Esophagus muscularis mucosa (tissue), 4 donors: ENCODE measurements around the gene NR3C2. TPM values are rescaled to one million over a fixed set of nuclear protein-coding genes. Genes with fewer than 3 reads are reported as not detected.

Experiments used
- DNase-seq: peaks from one replicate; pipeline ENCODE4 v3.0.0-alpha.2; 2017; ENCODE audit errors: extremely low spot score
- H3K27ac ChIP-seq, 4 donors: fragments of 200-600 bp; sonication (generic); replicated peaks in 1 of 4; 1 replicate in 3 of 4; 2 replicates in 1 of 4; pipeline ENCODE4 v1.5.1; 2016 to 2019; ENCODE audit warnings: mild to moderate bottlenecking in 1 of 4
- H3K27me3 ChIP-seq, 4 donors: fragments of 200-600 bp; sonication (generic); one replicate each; pipeline versions ENCODE4 v1.5.1 to v1.6.0; 2016 to 2019
- H3K36me3 ChIP-seq, 4 donors: fragments of 200-600 bp; sonication (generic); one replicate each; pipeline ENCODE4 v1.5.1; 2016 to 2019
- H3K4me1 ChIP-seq, 4 donors: fragments of 200-600 bp; sonication (generic); one replicate each; pipeline ENCODE4 v1.5.1; 2016 to 2019
- H3K4me3 ChIP-seq, 4 donors: fragments of 200-600 bp; sonication (generic); 1 replicate in 2 of 4; 2 replicates in 2 of 4; pipeline ENCODE4 v1.5.1; 2016 to 2019; ENCODE audit warnings: mild to moderate bottlenecking in 4 of 4, moderate library complexity in 1 of 4
- H3K9me3 ChIP-seq, 4 donors: fragments of 200-600 bp; sonication (generic); 1 replicate in 3 of 4; 2 replicates in 1 of 4; pipeline ENCODE4 v1.5.1; 2016 to 2019
- EP300 ChIP-seq: sonication (generic); formaldehyde crosslinking; IDR thresholded peaks from one replicate; pipeline ENCODE4 v1.6.1; 2017; ENCODE audit warnings: antibody characterized with exemption
- POLR2A ChIP-seq: fragments of 450-650 bp; IDR thresholded peaks from one replicate; pipeline ENCODE4 v1.6.1; 2017; ENCODE audit warnings: antibody characterized with exemption, moderate library complexity, mild to moderate bottlenecking, low read depth
- POLR2AphosphoS5 ChIP-seq, 2 donors: sonication (generic); formaldehyde crosslinking; IDR thresholded peaks; one replicate each; pipeline ENCODE4 v1.6.1; 2017; ENCODE audit warnings: antibody characterized with exemption in 2 of 2
- WGBS: methylation state at CpG from one replicate; pipeline ENCODE4 v1.1.5; 2018; 5-methylcytosine and 5-hydroxymethylcytosine counted together
- intact Hi-C: fragments of 100-400 bp; cut with DNase I; formaldehyde crosslinking; loops from one replicate; pipeline ENCODE4 v1.15.1; 2023
- total RNA-seq, 4 donors: library from RNA; depleted of rRNA; stranded (reverse); fragments of >200 nt; gene quantifications; one replicate each; pipeline versions ENCODE4 v1.1.0 to v1.2.1, GENCODE V29; 2016
- TF ChIP-seq, protein P1 (sequence below), 3 experiments: fragments of 200-600 bp in 2 of 3; fragments of 450-650 bp in 1 of 3; sonication (generic) in 2 of 3; IDR thresholded peaks; one replicate each; pipeline ENCODE4 v1.5.1; 2017 to 2019; ENCODE audit warnings: antibody characterized with exemption in 3 of 3, mild to moderate bottlenecking in 2 of 3, moderate library complexity in 1 of 3

NR3C2 gene
- total RNA-seq, 4 donors from 2014 or later: 10.0 to 14.6 (median 12.1) TPM

DNA sequence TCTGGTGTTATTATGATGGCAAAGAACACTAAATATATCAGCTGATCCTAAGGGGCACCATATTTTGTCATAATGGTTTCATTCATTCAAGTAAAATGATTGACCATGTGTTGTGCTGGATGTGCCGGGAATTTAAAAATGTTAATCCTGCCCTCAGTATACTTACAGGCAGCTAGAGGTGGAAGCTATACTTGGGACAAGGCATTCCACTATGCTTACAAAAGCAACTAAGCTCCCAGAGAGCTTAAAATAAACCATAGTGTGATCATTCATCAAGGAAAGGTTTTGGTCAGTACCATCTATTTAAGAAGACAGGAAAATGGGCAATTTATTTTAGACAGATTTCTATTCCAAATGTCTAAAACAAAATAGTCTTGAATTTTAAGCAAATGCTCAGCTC is 46.4 kb downstream of the NR3C2 start:
- H3K9me3 ChIP-seq: no peaks in the 10 kb centered on the region
- no peak overlapping the region for H3K4me3 ChIP-seq
- H3K36me3 ChIP-seq: no peaks in the 10 kb centered on the region
- intact Hi-C loops: no loop called here
- TF ChIP-seq POLR2AphosphoS5 (IDR thresholded peaks at IDR 0.05): no peak
- TF ChIP-seq, protein P1, sequence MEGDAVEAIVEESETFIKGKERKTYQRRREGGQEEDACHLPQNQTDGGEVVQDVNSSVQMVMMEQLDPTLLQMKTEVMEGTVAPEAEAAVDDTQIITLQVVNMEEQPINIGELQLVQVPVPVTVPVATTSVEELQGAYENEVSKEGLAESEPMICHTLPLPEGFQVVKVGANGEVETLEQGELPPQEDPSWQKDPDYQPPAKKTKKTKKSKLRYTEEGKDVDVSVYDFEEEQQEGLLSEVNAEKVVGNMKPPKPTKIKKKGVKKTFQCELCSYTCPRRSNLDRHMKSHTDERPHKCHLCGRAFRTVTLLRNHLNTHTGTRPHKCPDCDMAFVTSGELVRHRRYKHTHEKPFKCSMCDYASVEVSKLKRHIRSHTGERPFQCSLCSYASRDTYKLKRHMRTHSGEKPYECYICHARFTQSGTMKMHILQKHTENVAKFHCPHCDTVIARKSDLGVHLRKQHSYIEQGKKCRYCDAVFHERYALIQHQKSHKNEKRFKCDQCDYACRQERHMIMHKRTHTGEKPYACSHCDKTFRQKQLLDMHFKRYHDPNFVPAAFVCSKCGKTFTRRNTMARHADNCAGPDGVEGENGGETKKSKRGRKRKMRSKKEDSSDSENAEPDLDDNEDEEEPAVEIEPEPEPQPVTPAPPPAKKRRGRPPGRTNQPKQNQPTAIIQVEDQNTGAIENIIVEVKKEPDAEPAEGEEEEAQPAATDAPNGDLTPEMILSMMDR (IDR thresholded peaks at IDR 0.05): no peak
- no peak for TF ChIP-seq EP300
- no peak for TF ChIP-seq POLR2A
- DNase-seq: no peak
- no peaks in the 10 kb centered on the region for H3K27me3 ChIP-seq
- H3K27ac ChIP-seq: no peak overlapping the region
- WGBS: 86% methylated on average over 1 of the region's 1 CpG
- peaks cover 10 to 27% (median 18%) of the 10 kb centered on the region in 4 donors for H3K4me1 ChIP-seq

DNA sequence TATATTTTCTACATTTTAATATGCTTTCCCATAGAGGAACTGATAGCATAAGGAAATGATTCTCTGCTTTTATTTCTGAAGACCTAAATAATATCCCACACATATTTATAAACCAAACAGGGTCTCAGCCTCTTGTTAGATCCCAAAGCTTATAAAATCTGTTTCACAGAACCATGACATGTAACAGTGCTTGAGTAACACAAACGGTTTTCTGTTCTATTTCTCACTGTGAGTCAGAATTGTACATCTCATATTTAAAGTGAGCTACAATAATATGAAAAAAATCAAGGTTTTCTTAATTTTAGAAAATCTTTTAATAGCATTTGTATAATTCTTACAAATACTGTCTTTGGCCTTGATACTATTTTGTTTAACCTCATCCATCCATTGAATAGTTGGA is 51.2 kb downstream of the NR3C2 start:
- Histone ChIP-seq H3K27me3 (no peaks in the 10 kb centered on the region), H3K4me3 (no peak overlapping the region), H3K4me1 (peaks cover 0 to 6% (median 4%) of the 10 kb centered on the region in 4 donors), H3K27ac (no peak overlapping the region), H3K36me3 (no peaks in the 10 kb centered on the region), H3K9me3 (no peaks in the 10 kb centered on the region)
- no peak for TF ChIP-seq POLR2A
- TF ChIP-seq, protein P1 (IDR thresholded peaks at IDR 0.05): no peak
- no peak for TF ChIP-seq EP300
- no peak for TF ChIP-seq POLR2AphosphoS5 (IDR thresholded peaks at IDR 0.05)
- intact Hi-C loops: no loop called here
- no peak for DNase-seq
- 53% methylated on average over 1 of the region's 1 CpG for WGBS

DNA sequence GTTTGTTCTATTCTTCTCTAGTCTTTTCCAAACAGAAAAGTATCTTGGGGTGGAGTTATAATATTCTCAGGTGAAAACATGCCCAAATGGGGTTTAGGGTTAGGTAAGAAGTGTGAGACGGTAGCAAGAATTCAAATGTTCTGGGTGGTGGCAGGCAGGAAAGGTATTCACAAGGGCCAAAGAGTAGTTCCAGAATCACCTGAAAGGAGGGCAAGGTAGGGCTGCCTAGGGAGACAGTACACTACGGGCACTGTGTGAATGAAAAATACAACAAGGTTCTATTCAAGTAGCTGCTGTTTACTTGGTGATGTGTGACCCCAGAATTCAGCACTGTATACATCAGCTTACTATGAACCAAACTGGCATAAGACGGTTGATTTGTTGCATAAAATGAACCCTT is 51.9 kb downstream of the NR3C2 start:
- TF ChIP-seq EP300: no peak
- TF ChIP-seq, protein P1 (IDR thresholded peaks at IDR 0.05): no peak
- TF ChIP-seq POLR2AphosphoS5 (IDR thresholded peaks at IDR 0.05): no peak
- Histone ChIP-seq H3K9me3 (no peaks in the 10 kb centered on the region), H3K4me1 (peaks cover 0 to 6% (median 2%) of the 10 kb centered on the region in 4 donors), H3K36me3 (no peaks in the 10 kb centered on the region), H3K4me3 (no peak overlapping the region), H3K27ac (no peak overlapping the region), H3K27me3 (no peaks in the 10 kb centered on the region)
- DNase-seq: no peak
- WGBS: 96% methylated on average over 3 of the region's 3 CpGs
- intact Hi-C loops: no loop called here

DNA sequence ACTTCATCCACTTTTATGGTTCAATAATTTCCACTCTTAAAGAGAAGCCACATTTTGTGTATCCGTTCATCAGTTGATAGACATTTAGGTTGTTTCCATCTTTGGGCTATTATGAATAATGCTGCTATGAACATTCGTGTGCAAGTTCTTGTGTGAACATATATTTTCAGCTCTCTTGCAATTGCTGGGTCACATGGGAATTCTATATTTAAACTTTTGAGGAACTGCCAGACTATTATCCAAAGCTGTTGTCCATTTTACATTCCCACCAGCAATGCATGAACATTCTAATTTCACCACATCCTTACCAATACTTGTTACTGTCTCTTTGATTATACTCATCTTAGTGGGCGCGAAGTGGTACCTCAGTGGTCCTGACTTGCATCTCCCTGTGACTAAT is 61.9 kb downstream of the NR3C2 start:
- WGBS: 86% methylated on average over 4 of the region's 4 CpGs
- Histone ChIP-seq H3K9me3 (no peaks in the 10 kb centered on the region), H3K27me3 (no peaks in the 10 kb centered on the region), H3K4me3 (no peak overlapping the region), H3K4me1 (peaks cover 3 to 12% (median 8%) of the 10 kb centered on the region in 4 donors), H3K27ac (no peak overlapping the region), H3K36me3 (no peaks in the 10 kb centered on the region)
- TF ChIP-seq POLR2AphosphoS5 (IDR thresholded peaks at IDR 0.05): no peak
- TF ChIP-seq POLR2A: no peak
- TF ChIP-seq EP300: no peak
- TF ChIP-seq, protein P1 (IDR thresholded peaks at IDR 0.05): no peak
- intact Hi-C loops: no loop called here
- DNase-seq: no peak

DNA sequence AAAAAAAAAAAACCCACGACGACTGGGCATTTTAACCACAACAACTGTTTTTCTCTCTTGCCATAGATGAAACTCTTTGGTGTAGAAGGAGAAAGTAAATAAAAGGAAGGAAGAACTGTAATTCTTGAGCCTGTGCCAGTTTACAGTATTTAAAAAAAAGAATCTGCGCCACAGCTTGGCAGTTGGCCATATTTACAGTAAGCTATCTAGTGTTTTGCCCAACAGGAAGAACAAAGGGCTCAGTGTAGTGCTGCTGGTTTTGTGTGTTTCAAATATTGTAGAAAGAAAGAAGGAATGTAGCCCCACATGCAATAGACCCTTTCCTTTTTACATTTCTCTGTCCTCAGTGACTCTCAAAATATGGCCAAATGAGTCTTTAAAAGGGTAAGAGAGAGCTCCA is 66.1 kb downstream of the NR3C2 start:
- no peaks in the 10 kb centered on the region for H3K27me3 ChIP-seq
- H3K9me3 ChIP-seq: no peaks in the 10 kb centered on the region
- WGBS: 12% methylated on average over 3 of the region's 3 CpGs
- TF ChIP-seq, protein P1 (IDR thresholded peaks at IDR 0.05): no peak
- TF ChIP-seq POLR2AphosphoS5 (IDR thresholded peaks at IDR 0.05) (peak in 1 of 2 donors; percentile 36), POLR2A (no peak)
- H3K4me3 ChIP-seq: peak overlapping the region; percentile 36 to 49 (median 42)
- no peak for DNase-seq
- H3K4me1 ChIP-seq: peaks cover 8 to 18% (median 11%) of the 10 kb centered on the region in 4 donors
- peak overlapping the region in 3 of 4 donors; percentile 10 to 34 (median 28) for H3K27ac ChIP-seq
- intact Hi-C loops: no loop called here
- H3K36me3 ChIP-seq: no peaks in the 10 kb centered on the region
